PFSK-1 (cell line): ENCODE results near the gene ADAMTSL5.

ENCODE experiments used
- FOXP2 ChIP-seq: optimal IDR thresholded peaks from 2 replicates; pipeline ENCODE3; 2011; ENCODE audit warnings: borderline replicate concordance, control low read depth, inconsistent platforms; ENCODE audit not compliant: insufficient read depth; ENCODE audit errors: extremely low read length, extremely low read depth
- POLR2AphosphoS5 ChIP-seq: IDR thresholded peaks from 2 replicates; pipeline ENCODE4 v1.6.1; 2012; ENCODE audit warnings: low read depth, mild to moderate bottlenecking, control low read depth, low read length, moderate library complexity
- SIN3A ChIP-seq: IDR thresholded peaks from 2 replicates; pipeline ENCODE4 v1.6.1; 2012; ENCODE audit warnings: mild to moderate bottlenecking, low read length, moderate library complexity, borderline replicate concordance; ENCODE audit not compliant: insufficient read depth
- TAF1 ChIP-seq: IDR thresholded peaks from 2 replicates; pipeline ENCODE4 v1.6.1; 2012; ENCODE audit warnings: low read length, control low read depth, borderline replicate concordance; ENCODE audit not compliant: insufficient read depth
- TF ChIP-seq, protein P1 (sequence below), 2 experiments: IDR thresholded peaks; 2 replicates each; pipeline versions ENCODE4 v1.6.1 to v1.8.0; 2011 to 2012; ENCODE audit warnings: low read depth in 2 of 2, low read length in 2 of 2, control low read depth in 1 of 2, inconsistent platforms in 1 of 2, mild to moderate bottlenecking in 1 of 2, moderate library complexity in 1 of 2; ENCODE audit not compliant: insufficient read depth in 1 of 2

The ADAMTSL5 gene

DNA sequence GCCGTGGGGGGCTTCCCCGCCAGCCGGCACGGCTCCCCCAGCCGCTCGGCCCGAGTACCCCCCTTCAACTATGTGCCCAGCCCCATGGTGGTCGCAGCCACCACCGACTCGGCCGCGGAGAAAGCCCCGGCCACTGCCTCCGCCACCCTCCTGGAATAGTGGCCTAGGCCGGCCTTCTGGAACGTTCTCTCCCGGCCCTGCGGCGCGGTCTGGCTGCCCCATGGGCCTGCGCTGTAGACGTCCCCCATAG lies 42.8 kb downstream of the ADAMTSL5 start:
- TF ChIP-seq, protein P1, sequence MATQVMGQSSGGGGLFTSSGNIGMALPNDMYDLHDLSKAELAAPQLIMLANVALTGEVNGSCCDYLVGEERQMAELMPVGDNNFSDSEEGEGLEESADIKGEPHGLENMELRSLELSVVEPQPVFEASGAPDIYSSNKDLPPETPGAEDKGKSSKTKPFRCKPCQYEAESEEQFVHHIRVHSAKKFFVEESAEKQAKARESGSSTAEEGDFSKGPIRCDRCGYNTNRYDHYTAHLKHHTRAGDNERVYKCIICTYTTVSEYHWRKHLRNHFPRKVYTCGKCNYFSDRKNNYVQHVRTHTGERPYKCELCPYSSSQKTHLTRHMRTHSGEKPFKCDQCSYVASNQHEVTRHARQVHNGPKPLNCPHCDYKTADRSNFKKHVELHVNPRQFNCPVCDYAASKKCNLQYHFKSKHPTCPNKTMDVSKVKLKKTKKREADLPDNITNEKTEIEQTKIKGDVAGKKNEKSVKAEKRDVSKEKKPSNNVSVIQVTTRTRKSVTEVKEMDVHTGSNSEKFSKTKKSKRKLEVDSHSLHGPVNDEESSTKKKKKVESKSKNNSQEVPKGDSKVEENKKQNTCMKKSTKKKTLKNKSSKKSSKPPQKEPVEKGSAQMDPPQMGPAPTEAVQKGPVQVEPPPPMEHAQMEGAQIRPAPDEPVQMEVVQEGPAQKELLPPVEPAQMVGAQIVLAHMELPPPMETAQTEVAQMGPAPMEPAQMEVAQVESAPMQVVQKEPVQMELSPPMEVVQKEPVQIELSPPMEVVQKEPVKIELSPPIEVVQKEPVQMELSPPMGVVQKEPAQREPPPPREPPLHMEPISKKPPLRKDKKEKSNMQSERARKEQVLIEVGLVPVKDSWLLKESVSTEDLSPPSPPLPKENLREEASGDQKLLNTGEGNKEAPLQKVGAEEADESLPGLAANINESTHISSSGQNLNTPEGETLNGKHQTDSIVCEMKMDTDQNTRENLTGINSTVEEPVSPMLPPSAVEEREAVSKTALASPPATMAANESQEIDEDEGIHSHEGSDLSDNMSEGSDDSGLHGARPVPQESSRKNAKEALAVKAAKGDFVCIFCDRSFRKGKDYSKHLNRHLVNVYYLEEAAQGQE (IDR thresholded peaks at IDR 0.05; ENCODE audit: insufficient read depth in 1 of 2, low read depth in 2 of 2, low read length in 2 of 2) = no peak
- TF ChIP-seq SIN3A (no peak), TAF1 (no peak), POLR2AphosphoS5 (no peak), FOXP2 (no peak)

DNA sequence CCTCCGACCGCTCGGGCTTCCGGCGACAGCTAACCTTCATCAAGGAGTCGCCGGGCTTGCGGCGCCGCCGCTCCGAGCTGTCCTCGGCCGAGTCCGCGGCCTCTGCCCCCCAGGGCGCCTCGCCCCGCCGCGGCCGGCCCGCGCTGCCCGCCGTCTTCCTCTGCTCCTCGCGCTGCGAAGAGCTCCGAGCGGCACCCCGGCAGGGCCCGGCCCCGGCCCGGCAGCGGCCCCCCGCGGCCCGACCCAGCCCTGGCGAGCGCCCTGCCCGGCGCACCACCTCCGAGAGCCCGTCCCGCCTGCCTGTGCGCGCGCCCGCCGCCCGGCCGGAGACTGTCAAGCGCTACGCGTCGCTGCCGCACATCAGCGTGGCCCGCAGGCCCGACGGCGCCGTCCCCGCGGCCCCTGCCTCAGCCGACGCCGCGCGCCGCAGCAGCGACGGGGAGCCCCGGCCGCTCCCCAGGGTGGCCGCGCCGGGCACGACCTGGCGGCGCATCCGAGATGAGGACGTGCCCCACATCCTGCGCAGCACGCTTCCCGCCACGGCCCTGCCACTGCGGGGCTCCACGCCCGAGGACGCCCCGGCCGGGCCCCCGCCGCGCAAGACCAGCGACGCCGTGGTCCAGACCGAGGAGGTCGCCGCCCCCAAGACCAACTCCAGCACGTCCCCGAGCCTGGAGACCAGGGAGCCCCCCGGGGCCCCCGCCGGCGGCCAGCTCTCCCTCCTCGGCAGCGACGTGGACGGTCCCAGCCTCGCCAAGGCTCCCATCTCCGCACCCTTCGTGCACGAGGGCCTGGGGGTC lies 43.4 kb downstream of the ADAMTSL5 start:
- TF ChIP-seq POLR2AphosphoS5 (no peak), TAF1 (no peak), FOXP2 (no peak), SIN3A (no peak)
- TF ChIP-seq, protein P1 (IDR thresholded peaks at IDR 0.05; ENCODE audit: insufficient read depth in 1 of 2, low read depth in 2 of 2, low read length in 2 of 2) = no peak

- TF ChIP-seq SIN3A (no peak), TAF1 (no peak), FOXP2 (no peak), POLR2AphosphoS5 (no peak)
- TF ChIP-seq, protein P1 (IDR thresholded peaks at IDR 0.05; ENCODE audit: insufficient read depth in 1 of 2, low read depth in 2 of 2, low read length in 2 of 2) = no peak
Observed at GRCh38 chr19:1468821-1469254, 44.0 kb downstream of the ADAMTSL5 start.

DNA sequence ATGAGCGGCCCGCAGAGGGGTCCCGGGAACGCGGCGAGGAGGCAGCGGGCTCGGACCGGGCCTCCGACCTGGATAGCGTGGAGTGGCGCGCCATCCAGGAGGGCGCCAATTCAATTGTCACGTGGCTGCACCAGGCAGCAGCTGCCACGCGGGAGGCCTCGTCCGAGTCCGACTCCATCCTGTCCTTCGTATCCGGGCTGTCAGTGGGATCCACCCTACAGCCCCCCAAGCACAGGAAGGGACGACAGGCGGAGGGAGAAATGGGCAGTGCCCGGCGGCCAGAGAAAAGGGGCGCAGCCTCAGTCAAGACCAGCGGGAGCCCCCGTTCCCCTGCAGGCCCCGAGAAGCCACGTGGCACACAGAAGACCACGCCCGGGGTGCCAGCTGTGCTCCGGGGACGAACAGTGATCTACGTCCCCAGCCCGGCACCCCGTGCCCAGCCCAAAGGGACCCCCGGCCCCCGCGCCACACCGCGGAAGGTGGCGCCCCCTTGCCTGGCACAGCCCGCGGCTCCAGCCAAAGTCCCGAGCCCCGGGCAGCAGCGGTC lies 44.5 kb downstream of the ADAMTSL5 start:
- TF ChIP-seq, protein P1 (IDR thresholded peaks at IDR 0.05; ENCODE audit: insufficient read depth in 1 of 2, low read depth in 2 of 2, low read length in 2 of 2) = no peak
- no peak for TF ChIP-seq TAF1
- no peak for TF ChIP-seq POLR2AphosphoS5
- no peak for TF ChIP-seq SIN3A
- no peak for TF ChIP-seq FOXP2
